GM12875 (cell line): ENCODE results near the gene UNC45B.

Experiments
- H3K4me3 ChIP-seq: one replicate; pipeline ENCODE4 v1.5.1; 2011; ENCODE audit warnings: low read depth, low read length, control low read depth
- TF ChIP-seq, protein P1 (sequence below): IDR thresholded peaks from 2 replicates; pipeline ENCODE4 v1.5.1; 2011; ENCODE audit warnings: low read depth, mild to moderate bottlenecking, control low read depth, inconsistent platforms, low read length, moderate library complexity, borderline replicate concordance; ENCODE audit not compliant: insufficient read depth

UNC45B gene

DNA sequence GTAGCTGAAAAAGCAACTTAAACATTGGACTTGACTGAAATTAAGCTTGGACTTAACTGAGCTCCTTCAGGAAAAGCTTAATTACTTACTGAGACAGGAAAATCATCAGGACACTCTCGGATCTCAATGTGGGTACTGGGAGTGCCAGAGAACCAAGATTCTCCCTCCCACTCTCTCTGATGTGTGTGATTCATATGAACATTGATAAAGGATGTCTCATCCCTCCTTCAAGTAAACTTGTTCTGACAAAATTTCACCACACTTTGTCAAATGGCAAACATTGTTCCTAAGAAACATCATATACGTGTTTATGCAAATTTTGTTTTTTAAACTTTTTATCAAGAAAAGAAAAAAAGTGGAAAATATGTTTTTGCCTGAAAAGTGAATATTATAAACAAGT is 91.2 kb downstream of the UNC45B start:
- TF ChIP-seq, protein P1, sequence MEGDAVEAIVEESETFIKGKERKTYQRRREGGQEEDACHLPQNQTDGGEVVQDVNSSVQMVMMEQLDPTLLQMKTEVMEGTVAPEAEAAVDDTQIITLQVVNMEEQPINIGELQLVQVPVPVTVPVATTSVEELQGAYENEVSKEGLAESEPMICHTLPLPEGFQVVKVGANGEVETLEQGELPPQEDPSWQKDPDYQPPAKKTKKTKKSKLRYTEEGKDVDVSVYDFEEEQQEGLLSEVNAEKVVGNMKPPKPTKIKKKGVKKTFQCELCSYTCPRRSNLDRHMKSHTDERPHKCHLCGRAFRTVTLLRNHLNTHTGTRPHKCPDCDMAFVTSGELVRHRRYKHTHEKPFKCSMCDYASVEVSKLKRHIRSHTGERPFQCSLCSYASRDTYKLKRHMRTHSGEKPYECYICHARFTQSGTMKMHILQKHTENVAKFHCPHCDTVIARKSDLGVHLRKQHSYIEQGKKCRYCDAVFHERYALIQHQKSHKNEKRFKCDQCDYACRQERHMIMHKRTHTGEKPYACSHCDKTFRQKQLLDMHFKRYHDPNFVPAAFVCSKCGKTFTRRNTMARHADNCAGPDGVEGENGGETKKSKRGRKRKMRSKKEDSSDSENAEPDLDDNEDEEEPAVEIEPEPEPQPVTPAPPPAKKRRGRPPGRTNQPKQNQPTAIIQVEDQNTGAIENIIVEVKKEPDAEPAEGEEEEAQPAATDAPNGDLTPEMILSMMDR = no peak
- no peak overlapping the region for H3K4me3 ChIP-seq
